CD14-positive monocyte (primary cell): ENCODE measurements around the gene PAM16. TPM values are rescaled to one million over a fixed set of nuclear protein-coding genes. Genes with fewer than 3 reads are reported as not detected.

Experiments used
- DNase-seq, 3 donors: peaks; one replicate each; pipeline ENCODE4 v3.0.0-alpha.2; 2011 to 2022
- H2AFZ ChIP-seq: 2 replicates; pipeline ENCODE4 v1.6.0; 2012; ENCODE audit warnings: mild to moderate bottlenecking, low read depth, low read length, inconsistent platforms; ENCODE audit not compliant: insufficient read depth, poor library complexity, severe bottlenecking
- H3K27ac ChIP-seq, 2 donors: 1 replicate in 1 of 2; 2 replicates in 1 of 2; pipeline ENCODE4 v1.5.1; 2012 to 2013; ENCODE audit warnings: low read length in 2 of 2, control low read depth in 1 of 2, inconsistent platforms in 1 of 2, low read depth in 1 of 2, mild to moderate bottlenecking in 1 of 2
- H3K27me3 ChIP-seq, 2 donors: one replicate each; pipeline versions ENCODE4 v1.6.0 to v1.6.1; 2011 to 2013; ENCODE audit warnings: low read length in 2 of 2; ENCODE audit not compliant: control insufficient read depth in 2 of 2, insufficient read depth in 2 of 2
- H3K36me3 ChIP-seq, 2 donors: replicated peaks in 1 of 2; 1 replicate in 1 of 2; 2 replicates in 1 of 2; pipeline versions ENCODE4 v1.5.1 to v1.6.1; 2012 to 2013; ENCODE audit warnings: low read length in 2 of 2, control low read depth in 1 of 2, inconsistent platforms in 1 of 2, mild to moderate bottlenecking in 1 of 2; ENCODE audit not compliant: insufficient read depth in 2 of 2, control insufficient read depth in 1 of 2
- H3K4me1 ChIP-seq, 2 donors: 1 replicate in 1 of 2; 2 replicates in 1 of 2; pipeline versions ENCODE4 v1.5.1 to v1.6.1; 2012 to 2013; ENCODE audit warnings: low read length in 2 of 2, control low read depth in 1 of 2, inconsistent platforms in 1 of 2, mild to moderate bottlenecking in 1 of 2, moderate library complexity in 1 of 2; ENCODE audit not compliant: insufficient read depth in 2 of 2, control insufficient read depth in 1 of 2
- H3K4me2 ChIP-seq: replicated peaks from 2 replicates; pipeline ENCODE3; 2012; ENCODE audit warnings: low read length, moderate library complexity, mild to moderate bottlenecking; ENCODE audit not compliant: poor library complexity, severe bottlenecking; ENCODE audit errors: extremely low read depth
- H3K4me3 ChIP-seq, 3 experiments: fragments of 200-600 bp in 1 of 3; sonication (generic) in 1 of 3; replicated peaks in 1 of 3; 1 replicate in 2 of 3; 2 replicates in 1 of 3; pipeline ENCODE4 v1.5.1; 2011 to 2013; ENCODE audit warnings: low read length in 3 of 3, mild to moderate bottlenecking in 3 of 3, control low read depth in 2 of 3, low read depth in 2 of 3, inconsistent platforms in 1 of 3, moderate library complexity in 1 of 3
- H3K79me2 ChIP-seq: 2 replicates; pipeline ENCODE4 v1.6.0; 2012; ENCODE audit warnings: mild to moderate bottlenecking, control low read depth, inconsistent platforms, low read length, moderate library complexity; ENCODE audit not compliant: insufficient read depth
- H3K9ac ChIP-seq: 2 replicates; pipeline ENCODE4 v1.6.0; 2017; ENCODE audit warnings: low read length, mild to moderate bottlenecking; ENCODE audit not compliant: insufficient read depth, poor library complexity, severe bottlenecking
- H3K9me3 ChIP-seq, 2 donors: replicated peaks in 1 of 2; 1 replicate in 1 of 2; 2 replicates in 1 of 2; pipeline versions ENCODE4 v1.5.1 to v1.6.1; 2012 to 2013; ENCODE audit warnings: low read length in 2 of 2, control low read depth in 1 of 2; ENCODE audit not compliant: control insufficient read depth in 1 of 2, insufficient read depth in 1 of 2
- H4K20me1 ChIP-seq: 2 replicates; pipeline ENCODE4 v1.6.0; 2012; ENCODE audit warnings: mild to moderate bottlenecking, low read length, control low read depth, moderate library complexity; ENCODE audit not compliant: insufficient read depth
- H3K27ac Mint-ChIP-seq, 7 donors: one replicate each; pipeline ENCODE4 v1.8.0; 2020; ENCODE audit warnings: mild to moderate bottlenecking in 7 of 7, mixed read lengths in 7 of 7, moderate library complexity in 6 of 7, inconsistent platforms in 2 of 7
- H3K27me3 Mint-ChIP-seq, 3 donors: one replicate each; pipeline ENCODE4 v1.8.0; 2021 to 2022; ENCODE audit warnings: low read depth in 3 of 3, mild to moderate bottlenecking in 3 of 3, mixed read lengths in 3 of 3, moderate library complexity in 3 of 3, inconsistent platforms in 1 of 3
- H3K36me3 Mint-ChIP-seq, 2 donors: one replicate each; pipeline ENCODE4 v1.8.0; 2020; ENCODE audit warnings: mixed read lengths in 2 of 2, inconsistent platforms in 1 of 2, mild to moderate bottlenecking in 1 of 2
- H3K4me1 Mint-ChIP-seq: one replicate; pipeline ENCODE4 v1.8.0; 2020; ENCODE audit warnings: mild to moderate bottlenecking, mixed read lengths
- H3K4me3 Mint-ChIP-seq, 2 donors: one replicate each; pipeline ENCODE4 v1.8.0; 2020; ENCODE audit warnings: mild to moderate bottlenecking in 2 of 2, mixed read lengths in 2 of 2, moderate library complexity in 1 of 2
- H3K9me3 Mint-ChIP-seq, 7 donors: one replicate each; pipeline ENCODE4 v1.8.0; 2020 to 2022; ENCODE audit warnings: mixed read lengths in 7 of 7, mild to moderate bottlenecking in 6 of 7, moderate library complexity in 6 of 7, inconsistent platforms in 2 of 7
- CTCF ChIP-seq: fragments of 200-600 bp; IDR thresholded peaks from one replicate; pipeline ENCODE4 v1.8.0; 2022; ENCODE audit warnings: antibody characterized with exemption, mild to moderate bottlenecking
- WGBS: methylation state at CpG from one replicate; pipeline ENCODE4 v1.1.5; 2013; ENCODE audit warnings: missing lambda C conversion rate; ENCODE audit not compliant: insufficient coverage; 5-methylcytosine and 5-hydroxymethylcytosine counted together
- intact Hi-C, 2 donors: fragments of 100-400 bp; cut with micrococcal nuclease; formaldehyde crosslinking; loops; one replicate each; pipeline versions ENCODE4 v1.15.0 to v1.15.1; 2023
- polyA plus RNA-seq, 3 donors: library from polyadenylated mRNA; depleted of rRNA in 1 of 3; unstranded in 2 of 3; stranded (reverse) in 1 of 3; fragments of 300-500 nt in 2 of 3; fragments of >200 nt in 1 of 3; fragmentation: Illumina TruSeq in 2 of 3; gene quantifications; 1 replicate in 2 of 3; 2 replicates in 1 of 3; pipeline ENCODE4 v1.2.3, GENCODE V29; 2012 to 2021

Gene PAM16
- polyA plus RNA-seq, 3 donors = 34.3 to 37.6 (median 34.7) TPM

- WGBS = 80% methylated on average over 27 of the region's 37 CpGs
- H2AFZ ChIP-seq = no peak overlapping the region
- no peak for TF ChIP-seq CTCF
- H3K4me1 ChIP-seq = peaks cover 10 to 14% of the 10 kb centered on the region in 2 donors
- Mint-ChIP-seq H3K9me3 (peaks cover 0 to 3% (median 2%) of the 10 kb centered on the region in 7 donors), H3K4me3 (no peak overlapping the region), H3K36me3 (peaks cover 0 to 3% of the 10 kb centered on the region in 2 donors), H3K27me3 (peaks cover 15 to 51% (median 17%) of the 10 kb centered on the region in 3 donors), H3K27ac (no peak overlapping the region), H3K4me1 (peaks cover 3% of the 10 kb centered on the region)
- no peaks in the 10 kb centered on the region for H3K79me2 ChIP-seq
- no peaks in the 10 kb centered on the region for H4K20me1 ChIP-seq
- H3K9ac ChIP-seq = no peak overlapping the region
- H3K4me2 ChIP-seq = no peak overlapping the region
- peaks cover 0 to 1% of the 10 kb centered on the region in 2 donors for H3K9me3 ChIP-seq
- DNase-seq = no peak
- intact Hi-C loops = no loop called here
- H3K27me3 ChIP-seq = peaks cover 9 to 26% of the 10 kb centered on the region in 2 donors
- no peak overlapping the region for H3K4me3 ChIP-seq
- no peak overlapping the region for H3K27ac ChIP-seq
- H3K36me3 ChIP-seq = no peaks in the 10 kb centered on the region
Observed at GRCh38 chr16:4319454-4320421, 31.4 kb downstream of the PAM16 start.

GRCh38 chr16:4318967-4319366, 32.2 kb downstream of the PAM16 start:
- H3K27me3 ChIP-seq = peaks cover 16 to 33% of the 10 kb centered on the region in 2 donors
- Mint-ChIP-seq H3K4me1 (peaks cover 9% of the 10 kb centered on the region), H3K27ac (no peak overlapping the region), H3K9me3 (peaks cover 0 to 8% (median 3%) of the 10 kb centered on the region in 7 donors), H3K27me3 (peaks cover 23 to 57% (median 24%) of the 10 kb centered on the region in 3 donors), H3K4me3 (no peak overlapping the region), H3K36me3 (peaks cover 6 to 10% of the 10 kb centered on the region in 2 donors)
- no peaks in the 10 kb centered on the region for H3K79me2 ChIP-seq
- H3K27ac ChIP-seq = no peak overlapping the region
- no peak overlapping the region for H3K4me3 ChIP-seq
- H3K36me3 ChIP-seq = no peaks in the 10 kb centered on the region
- no peaks in the 10 kb centered on the region for H4K20me1 ChIP-seq
- intact Hi-C loops = no loop called here
- no peak overlapping the region for H2AFZ ChIP-seq
- peaks cover 0 to 8% of the 10 kb centered on the region in 2 donors for H3K9me3 ChIP-seq
- no peak overlapping the region for H3K4me2 ChIP-seq
- peaks cover 12 to 17% of the 10 kb centered on the region in 2 donors for H3K4me1 ChIP-seq
- 93% methylated on average over 2 of the region's 5 CpGs for WGBS
- no peak overlapping the region for H3K9ac ChIP-seq
- no peak for DNase-seq
- no peak for TF ChIP-seq CTCF
